ENCODE measurements around the gene LRRC36. TPM values are rescaled to one million over a fixed set of nuclear protein-coding genes. Genes with fewer than 3 reads are reported as not detected.

Gene LRRC36
- total RNA-seq, 4 donors from 2014 or later, result 0.17 TPM; not detected in 3

GRCh38 chr16:67349172-67349571 is 22.6 kb downstream of the LRRC36 start:
- TF ChIP-seq, protein P1, sequence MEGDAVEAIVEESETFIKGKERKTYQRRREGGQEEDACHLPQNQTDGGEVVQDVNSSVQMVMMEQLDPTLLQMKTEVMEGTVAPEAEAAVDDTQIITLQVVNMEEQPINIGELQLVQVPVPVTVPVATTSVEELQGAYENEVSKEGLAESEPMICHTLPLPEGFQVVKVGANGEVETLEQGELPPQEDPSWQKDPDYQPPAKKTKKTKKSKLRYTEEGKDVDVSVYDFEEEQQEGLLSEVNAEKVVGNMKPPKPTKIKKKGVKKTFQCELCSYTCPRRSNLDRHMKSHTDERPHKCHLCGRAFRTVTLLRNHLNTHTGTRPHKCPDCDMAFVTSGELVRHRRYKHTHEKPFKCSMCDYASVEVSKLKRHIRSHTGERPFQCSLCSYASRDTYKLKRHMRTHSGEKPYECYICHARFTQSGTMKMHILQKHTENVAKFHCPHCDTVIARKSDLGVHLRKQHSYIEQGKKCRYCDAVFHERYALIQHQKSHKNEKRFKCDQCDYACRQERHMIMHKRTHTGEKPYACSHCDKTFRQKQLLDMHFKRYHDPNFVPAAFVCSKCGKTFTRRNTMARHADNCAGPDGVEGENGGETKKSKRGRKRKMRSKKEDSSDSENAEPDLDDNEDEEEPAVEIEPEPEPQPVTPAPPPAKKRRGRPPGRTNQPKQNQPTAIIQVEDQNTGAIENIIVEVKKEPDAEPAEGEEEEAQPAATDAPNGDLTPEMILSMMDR (IDR thresholded peaks at IDR 0.05; ENCODE audit: low read depth), result no peak

- TF ChIP-seq, protein P1 (IDR thresholded peaks at IDR 0.05; ENCODE audit: low read depth), result no peak
These were observed 23.7 kb downstream of the LRRC36 start for GRCh38 chr16:67350324-67350723.

DNA sequence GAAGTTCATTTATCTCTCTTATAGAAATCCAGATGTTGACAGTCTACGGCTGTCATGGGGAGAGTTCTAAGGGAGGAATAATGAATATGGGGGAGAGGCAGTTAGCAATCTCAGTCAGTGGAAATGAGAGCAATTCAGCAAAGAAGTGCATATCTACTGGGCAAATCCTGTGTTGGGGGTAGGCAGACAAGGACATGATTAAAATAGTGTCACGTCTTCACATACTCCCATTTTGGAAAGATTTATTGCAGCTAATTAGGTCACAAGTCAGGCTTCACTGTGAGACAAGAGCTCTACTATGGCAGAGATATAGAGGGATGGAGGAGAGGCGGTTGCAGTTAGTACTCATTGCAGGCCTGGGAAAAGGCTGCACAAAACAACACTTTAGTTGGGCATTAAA is 29.8 kb downstream of the LRRC36 start:
- TF ChIP-seq, protein P1 (IDR thresholded peaks at IDR 0.05; ENCODE audit: low read depth), result no peak

DNA sequence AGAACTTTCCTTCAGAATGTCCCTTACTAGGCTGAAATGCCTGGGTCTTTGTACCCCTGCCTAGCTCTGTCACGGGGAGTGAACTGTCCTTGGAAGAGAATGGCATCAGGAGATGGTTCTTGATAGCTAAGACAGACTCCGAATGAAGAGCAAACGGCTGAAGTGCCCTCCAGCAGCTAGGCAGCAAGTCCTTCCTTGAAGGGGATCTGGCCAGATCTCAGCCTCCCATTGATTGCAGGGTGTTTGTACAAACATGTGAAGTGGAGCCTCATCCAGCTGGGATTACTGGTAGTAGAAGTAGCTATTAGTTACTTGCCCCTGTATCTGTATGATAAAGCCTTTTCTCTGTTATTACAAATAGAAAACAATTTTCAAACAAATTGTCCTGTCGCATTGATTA is 30.9 kb downstream of the LRRC36 start:
- TF ChIP-seq, protein P1 (IDR thresholded peaks at IDR 0.05; ENCODE audit: low read depth), result no peak

DNA sequence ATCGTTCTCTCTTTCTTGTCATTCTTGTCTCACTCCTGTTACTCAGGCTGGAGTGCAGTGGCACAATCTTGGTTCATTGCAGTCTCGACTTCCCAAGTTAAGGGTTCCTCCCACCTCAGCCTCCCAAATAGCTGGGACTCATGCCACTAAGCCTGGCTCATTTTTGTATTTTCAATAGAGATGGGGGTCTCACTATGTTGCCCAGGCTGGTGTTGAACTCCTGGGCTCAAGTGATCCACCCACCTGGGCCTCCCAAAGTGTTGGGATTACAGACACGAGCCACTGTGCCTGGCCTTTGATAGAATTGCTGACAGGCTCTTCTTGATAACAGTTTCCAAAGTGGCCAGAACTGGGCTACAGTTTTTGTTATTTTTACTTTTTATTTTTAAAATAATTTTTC is 34.4 kb downstream of the LRRC36 start:
- TF ChIP-seq, protein P1 (IDR thresholded peaks at IDR 0.05; ENCODE audit: low read depth), result no peak

GRCh38 chr16:67364600-67365235 is 38.1 kb downstream of the LRRC36 start:
- TF ChIP-seq, protein P1 (IDR thresholded peaks at IDR 0.05; ENCODE audit: low read depth), result no peak

DNA sequence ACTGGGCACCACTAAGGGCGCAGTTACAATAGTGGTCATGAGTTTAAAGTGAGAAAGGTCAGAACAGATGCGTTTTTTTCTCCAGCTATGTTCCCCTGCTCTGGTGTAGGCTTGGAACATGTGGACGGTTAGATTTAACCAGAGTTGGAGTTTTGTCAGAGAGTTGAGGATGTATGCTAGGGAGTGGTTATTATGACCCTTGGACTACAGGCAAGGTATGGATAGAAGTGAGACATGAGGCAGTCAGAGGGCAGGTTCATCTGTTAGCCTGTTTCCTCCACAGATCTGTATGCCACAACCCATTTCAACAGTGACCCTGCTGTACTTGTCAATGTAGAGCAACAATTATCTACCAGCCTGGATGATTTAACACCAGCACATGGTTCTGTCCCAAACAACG is 44.0 kb downstream of the LRRC36 start:
- TF ChIP-seq, protein P1 (IDR thresholded peaks at IDR 0.05; ENCODE audit: low read depth), result no peak
